ENCODE results near the gene NFYC.

The NFYC gene

GRCh38 chr1:40798366-40799281 is 107.1 kb downstream of the NFYC start:
- no peak for DNase-seq (ENCODE audit: insufficient read length, low spot score)

DNA sequence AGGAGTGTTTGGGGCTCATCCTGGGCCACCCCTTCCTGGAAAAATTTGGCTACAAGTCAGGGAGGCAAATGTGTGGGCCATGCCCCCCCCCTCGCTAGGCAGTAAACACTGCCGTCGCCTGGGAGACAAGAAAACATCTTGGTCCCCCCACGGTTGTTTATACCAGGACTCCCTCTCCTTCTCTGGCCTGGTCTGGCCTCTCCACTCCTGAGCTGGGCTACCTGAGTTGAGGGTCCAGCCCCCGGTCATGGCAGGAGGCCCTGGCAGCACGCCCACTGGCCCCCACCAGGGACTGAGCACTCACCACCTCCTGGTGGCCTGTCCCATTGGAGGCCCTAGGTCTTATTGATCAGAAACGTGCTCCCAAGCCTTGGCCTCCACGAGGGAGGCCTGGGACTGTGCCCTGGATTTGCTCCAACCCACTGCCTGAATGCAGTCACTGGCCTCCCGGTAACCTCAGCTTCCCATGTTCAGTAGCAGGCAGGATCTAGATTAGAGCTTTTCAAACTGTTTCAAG is 107.9 kb downstream of the NFYC start:
- TF ChIP-seq POLR2A (IDR thresholded peaks at IDR 0.05; ENCODE audit: low read depth, low read length), result no peak
- FAIRE-seq (no peak), DNase-seq (ENCODE audit: insufficient read length, low spot score) (no peak)

More at GRCh38 chr1:40798366-40799281, 107.1 kb downstream of the NFYC start:
- FAIRE-seq, result no peak
- no peak for TF ChIP-seq POLR2A (IDR thresholded peaks at IDR 0.05; ENCODE audit: low read depth, low read length)

DNA sequence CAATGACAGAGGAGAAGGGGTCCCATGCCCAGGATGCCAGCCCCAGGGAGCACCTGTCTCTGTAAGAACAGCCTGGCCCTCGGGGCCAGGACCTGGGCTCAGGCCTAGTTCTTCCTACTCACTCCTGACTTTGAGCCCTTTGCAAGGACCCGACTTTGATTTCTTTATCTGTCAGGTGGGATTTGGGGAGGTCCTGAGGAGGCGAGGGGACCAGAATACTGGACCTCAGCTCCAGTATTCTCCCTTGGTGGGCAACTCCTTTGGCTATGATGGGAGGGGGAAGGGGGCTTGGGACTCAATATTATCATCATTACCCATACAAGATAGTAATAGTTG is 110.2 kb downstream of the NFYC start:
- DNase-seq (ENCODE audit: insufficient read length, low spot score) (no peak), FAIRE-seq (no peak)
- no peak for TF ChIP-seq POLR2A (IDR thresholded peaks at IDR 0.05; ENCODE audit: low read depth, low read length)

DNA sequence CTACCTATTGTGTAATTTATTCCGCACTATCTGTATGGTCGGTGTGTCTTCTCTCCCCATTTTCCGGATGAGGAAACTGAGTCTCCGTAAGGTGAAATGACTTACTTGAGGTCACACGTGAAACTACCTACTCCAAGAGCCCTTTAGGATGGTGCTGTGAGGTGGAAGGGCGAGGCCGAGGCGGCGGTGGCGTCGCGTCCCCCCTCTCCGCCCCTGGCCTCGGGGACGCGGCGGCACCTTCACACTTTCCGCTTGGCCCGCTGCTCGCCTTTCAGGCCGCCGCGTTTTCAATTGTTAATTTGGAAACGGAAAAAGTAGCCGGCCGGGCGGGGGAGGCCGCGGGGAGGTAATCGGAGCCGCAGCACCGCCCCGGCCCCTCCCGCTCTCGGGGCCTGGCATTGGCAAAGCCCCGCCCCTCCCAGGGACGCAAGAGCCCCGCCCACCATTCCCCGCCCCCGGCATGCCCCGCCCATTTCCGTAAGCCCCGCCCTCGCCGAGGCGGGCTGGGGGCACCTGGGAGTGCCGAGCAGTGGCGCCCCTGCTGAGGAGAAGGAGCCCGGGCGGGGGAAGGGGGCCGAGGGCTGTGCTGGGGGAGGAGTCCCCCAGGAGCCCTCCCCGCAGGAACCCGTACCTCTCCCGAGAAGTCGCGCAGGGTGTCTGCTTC is 110.7 kb downstream of the NFYC start:
- DNase-seq (ENCODE audit: insufficient read length, low spot score), result no peak
- TF ChIP-seq POLR2A (IDR thresholded peaks at IDR 0.05; ENCODE audit: low read depth, low read length), result no peak
- FAIRE-seq, result no peak

DNA sequence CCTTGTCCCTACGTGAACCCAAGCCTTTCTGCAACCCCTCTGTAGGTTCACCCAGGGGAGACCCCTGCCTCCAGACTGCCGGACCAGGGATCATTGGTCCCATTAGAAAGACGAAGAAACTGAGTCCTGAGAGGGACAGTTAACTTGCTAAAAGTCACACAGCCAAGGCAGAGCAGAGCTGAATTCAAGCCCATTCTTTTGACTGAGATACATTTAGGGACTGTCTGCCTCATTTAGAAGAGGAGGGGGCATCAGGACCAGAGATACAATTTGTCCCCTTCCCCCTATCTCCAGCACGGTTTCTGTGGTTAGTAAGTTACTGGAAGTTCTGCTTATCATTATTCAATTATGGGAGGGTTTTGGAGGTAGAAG is 111.2 kb downstream of the NFYC start:
- no peak for DNase-seq (ENCODE audit: insufficient read length, low spot score)
- no peak for TF ChIP-seq POLR2A (IDR thresholded peaks at IDR 0.05; ENCODE audit: low read depth, low read length)
- FAIRE-seq, result no peak

GRCh38 chr1:40803447-40803846 is 111.9 kb downstream of the NFYC start:
- FAIRE-seq, result no peak
- no peak for DNase-seq (ENCODE audit: insufficient read length, low spot score)
- no peak for TF ChIP-seq POLR2A (IDR thresholded peaks at IDR 0.05; ENCODE audit: low read depth, low read length)

- no peak for DNase-seq (ENCODE audit: insufficient read length, low spot score)
- FAIRE-seq, result no peak
- no peak for TF ChIP-seq POLR2A (IDR thresholded peaks at IDR 0.05; ENCODE audit: low read depth, low read length)
Measured at GRCh38 chr1:40803902-40804301, 112.4 kb downstream of the NFYC start.

DNA sequence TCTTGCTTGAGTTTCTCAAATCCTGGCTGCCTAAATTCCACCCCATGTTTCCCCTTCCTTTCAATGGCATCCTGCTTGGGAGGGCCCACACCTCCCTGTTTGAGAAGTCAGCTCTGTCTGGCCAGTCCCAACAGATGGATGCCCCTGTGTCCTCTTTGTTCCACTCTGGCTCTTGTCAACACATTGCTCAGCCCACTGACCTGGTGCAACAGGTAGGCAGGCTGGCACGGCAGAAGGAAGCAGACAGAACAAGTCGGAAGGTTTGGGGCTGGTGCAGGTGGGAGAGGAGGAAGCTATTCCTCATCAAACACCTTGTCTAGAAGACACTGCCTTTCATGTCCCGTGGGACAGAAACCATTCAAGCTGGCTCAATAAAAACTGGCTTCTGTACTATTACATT is 114.7 kb downstream of the NFYC start:
- FAIRE-seq (no peak), DNase-seq (ENCODE audit: insufficient read length, low spot score) (no peak)
- TF ChIP-seq POLR2A (IDR thresholded peaks at IDR 0.05; ENCODE audit: low read depth, low read length), result no peak

GRCh38 chr1:40806731-40807695 is 115.5 kb downstream of the NFYC start:
- TF ChIP-seq POLR2A (IDR thresholded peaks at IDR 0.05; ENCODE audit: low read depth, low read length), result no peak
- DNase-seq (ENCODE audit: insufficient read length, low spot score), result no peak
- no peak for FAIRE-seq

- no peak for TF ChIP-seq POLR2A (IDR thresholded peaks at IDR 0.05; ENCODE audit: low read depth, low read length)
- DNase-seq (ENCODE audit: insufficient read length, low spot score) (no peak), FAIRE-seq (no peak)
Measured at GRCh38 chr1:40808002-40808401, 116.5 kb downstream of the NFYC start.

- FAIRE-seq, result no peak
- DNase-seq (ENCODE audit: insufficient read length, low spot score), result no peak
- TF ChIP-seq POLR2A (IDR thresholded peaks at IDR 0.05; ENCODE audit: low read depth, low read length), result no peak
Measured at GRCh38 chr1:40808444-40808843, 116.9 kb downstream of the NFYC start.

DNA sequence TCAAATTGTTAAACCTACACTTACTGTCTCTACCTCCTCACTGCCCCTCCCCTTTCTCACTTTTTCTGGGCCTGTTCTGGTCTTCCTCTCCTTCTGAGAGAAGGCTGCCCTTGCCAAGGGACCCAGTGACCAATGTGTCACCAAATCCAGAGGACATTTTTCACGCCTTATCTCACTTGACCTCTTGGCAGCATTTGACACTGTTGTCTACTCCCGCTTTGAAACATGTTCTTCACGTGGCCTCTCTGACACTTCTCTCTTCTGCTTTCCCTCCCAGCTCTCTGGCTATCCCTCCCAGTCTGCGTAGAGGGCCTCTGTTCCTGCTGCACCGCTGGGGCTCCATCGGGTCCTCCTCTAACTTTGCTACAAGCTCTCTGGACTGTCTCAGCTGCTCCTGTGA is 117.4 kb downstream of the NFYC start:
- FAIRE-seq (no peak), DNase-seq (ENCODE audit: insufficient read length, low spot score) (no peak)
- no peak for TF ChIP-seq POLR2A (IDR thresholded peaks at IDR 0.05; ENCODE audit: low read depth, low read length)

- DNase-seq (ENCODE audit: insufficient read length, low spot score) (no peak), FAIRE-seq (no peak)
- no peak for TF ChIP-seq POLR2A (IDR thresholded peaks at IDR 0.05; ENCODE audit: low read depth, low read length)
Measured at GRCh38 chr1:40810927-40811326, 119.4 kb downstream of the NFYC start.

DNA sequence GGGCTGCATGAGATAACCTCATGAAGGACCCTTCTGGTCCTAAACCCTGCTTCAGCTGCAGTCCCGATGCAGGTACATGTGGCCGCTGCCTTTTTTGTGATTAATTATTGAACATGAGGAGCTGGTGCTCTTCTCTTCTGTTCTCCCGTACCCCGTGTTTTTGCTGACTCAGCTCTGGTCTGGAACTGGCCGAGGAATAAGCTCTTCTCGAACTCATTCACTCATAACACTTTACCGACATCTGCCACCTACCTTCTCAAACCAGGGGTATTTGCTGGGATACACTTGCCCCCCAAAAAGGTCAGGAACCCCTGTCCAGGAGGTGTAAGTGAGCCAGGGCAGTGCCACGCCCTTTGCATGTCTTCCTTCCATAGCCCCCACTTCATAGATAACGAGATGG is 123.9 kb downstream of the NFYC start:
- FAIRE-seq (no peak), DNase-seq (ENCODE audit: insufficient read length, low spot score) (no peak)
- TF ChIP-seq POLR2A (IDR thresholded peaks at IDR 0.05; ENCODE audit: low read depth, low read length), result no peak
